GM21619 (cell line): ENCODE measurements around the gene ARHGDIA.
A peak's percentile ranks its signal among the peaks of the same experiment; 100 is the strongest.
"Not testable (repeated sequence)": the region's sequence is repeated elsewhere in the genome, so short reads cannot be mapped to it uniquely, and the experiment has no call there.

Experiments
- ATAC-seq: cut with Tn5 transposase; IDR thresholded peaks from one replicate; pipeline ENCODE4 v1.9.1; 2021; ENCODE audit not compliant: unreplicated experiment

ARHGDIA gene

GRCh38 chr17:81844887-81845286 lies 26.2 kb downstream of the ARHGDIA start:
- ATAC-seq = no peak

DNA sequence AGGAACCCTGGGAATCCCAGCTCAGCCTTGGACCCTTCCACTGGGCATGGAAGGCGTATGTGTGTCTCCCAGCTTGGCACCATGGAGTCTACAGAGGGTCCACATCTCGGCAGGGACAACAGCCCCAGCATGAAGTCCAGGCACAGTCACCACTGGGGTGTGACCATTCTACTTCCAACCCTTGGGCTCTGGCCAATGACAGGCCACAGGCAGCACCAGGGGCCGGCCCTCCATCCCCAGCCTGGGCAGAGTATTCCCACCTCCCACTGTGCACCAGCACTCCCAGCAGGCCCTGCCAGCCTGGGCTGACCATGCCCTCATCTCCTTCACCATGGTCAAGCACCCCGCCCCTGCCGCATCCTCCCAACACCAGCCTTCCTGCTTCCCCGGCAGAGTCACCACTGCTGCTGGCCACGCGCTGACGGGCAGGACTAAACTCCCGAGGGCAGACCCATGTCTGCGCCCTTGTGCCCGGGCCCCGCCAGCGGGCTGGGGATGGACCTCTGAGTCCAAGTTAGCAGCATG lies 26.7 kb downstream of the ARHGDIA start:
- no peak for ATAC-seq

DNA sequence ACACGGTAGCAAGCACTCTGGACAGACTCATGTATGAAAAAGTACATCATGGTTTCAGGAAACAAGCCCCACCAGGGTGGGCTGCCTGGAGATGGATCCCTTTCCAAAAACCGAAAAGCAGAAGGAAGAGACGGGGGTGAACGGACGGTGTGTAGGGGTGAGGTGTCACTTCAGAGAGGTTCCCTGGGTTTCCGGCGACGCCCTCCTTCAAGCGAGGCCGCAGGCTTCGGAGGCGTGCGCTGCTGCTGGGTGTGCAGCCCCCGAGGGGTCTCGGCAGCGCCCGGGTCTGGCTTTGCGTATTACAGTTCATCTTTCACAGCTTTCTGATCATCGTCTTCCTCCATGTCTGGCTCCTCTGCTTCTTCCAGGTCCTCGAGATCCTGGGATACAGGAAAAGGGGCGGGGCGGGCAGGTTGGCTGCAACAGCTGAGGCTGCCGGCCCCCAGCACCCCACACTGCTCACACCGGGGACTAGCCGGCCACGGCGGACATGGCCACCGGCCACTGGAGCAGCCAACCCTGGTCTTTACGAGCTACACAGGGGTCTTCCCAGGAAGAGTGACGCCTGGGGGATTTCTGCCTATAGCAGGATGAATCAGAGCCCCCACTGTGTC lies 27.3 kb downstream of the ARHGDIA start:
- no peak for ATAC-seq

GRCh38 chr17:81842725-81843504 lies 28.2 kb downstream of the ARHGDIA start:
- no peak for ATAC-seq

GRCh38 chr17:81842378-81842724 lies 28.8 kb downstream of the ARHGDIA start:
- ATAC-seq = no peak

GRCh38 chr17:81841866-81842265 lies 29.3 kb downstream of the ARHGDIA start:
- no peak for ATAC-seq

DNA sequence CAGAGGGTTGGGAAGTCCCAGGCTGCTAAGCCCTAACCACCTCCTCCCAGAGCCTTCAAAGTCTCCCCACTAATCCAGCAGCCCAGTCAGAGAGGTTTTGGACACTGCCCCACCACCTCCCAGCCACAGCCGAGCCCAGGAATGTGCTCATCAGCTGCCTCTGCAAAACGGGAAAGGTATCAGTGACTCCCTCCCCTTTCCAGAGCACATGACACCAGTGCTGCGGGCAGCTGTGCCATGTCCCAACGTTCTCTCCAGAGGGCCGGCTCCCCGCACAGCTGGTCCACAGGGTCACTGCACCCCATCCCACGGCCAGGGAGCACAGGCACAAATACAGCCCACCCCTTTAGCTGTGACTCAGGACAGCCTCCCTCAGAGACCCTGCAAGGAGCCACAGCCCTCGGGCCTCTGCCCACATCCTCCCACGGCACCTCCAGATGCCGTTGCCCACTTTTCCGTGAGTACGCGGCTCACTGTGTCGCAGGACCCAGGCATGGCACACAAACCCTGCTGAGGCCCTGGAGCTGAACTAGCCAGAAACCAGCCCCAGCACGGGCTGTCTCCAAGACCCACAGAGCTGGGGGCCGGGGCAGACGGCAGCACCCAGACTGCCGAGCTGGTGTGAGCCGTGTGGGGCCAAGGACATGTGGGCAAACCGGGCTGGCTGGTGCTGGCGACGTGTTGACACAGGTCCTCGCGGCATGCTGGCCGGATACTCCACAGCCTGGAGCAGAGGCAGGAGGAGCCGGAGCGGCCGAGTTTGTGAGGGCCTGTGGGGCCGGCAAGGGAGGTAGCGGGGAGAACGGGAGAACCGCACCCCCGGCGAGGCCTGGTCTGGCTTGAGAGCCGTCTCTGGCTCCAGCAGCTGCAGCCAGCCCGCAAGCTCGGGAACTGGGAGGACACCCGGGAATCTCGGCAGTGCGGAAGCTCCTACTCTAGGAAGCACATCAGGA lies 30.0 kb downstream of the ARHGDIA start:
- no peak for ATAC-seq

DNA sequence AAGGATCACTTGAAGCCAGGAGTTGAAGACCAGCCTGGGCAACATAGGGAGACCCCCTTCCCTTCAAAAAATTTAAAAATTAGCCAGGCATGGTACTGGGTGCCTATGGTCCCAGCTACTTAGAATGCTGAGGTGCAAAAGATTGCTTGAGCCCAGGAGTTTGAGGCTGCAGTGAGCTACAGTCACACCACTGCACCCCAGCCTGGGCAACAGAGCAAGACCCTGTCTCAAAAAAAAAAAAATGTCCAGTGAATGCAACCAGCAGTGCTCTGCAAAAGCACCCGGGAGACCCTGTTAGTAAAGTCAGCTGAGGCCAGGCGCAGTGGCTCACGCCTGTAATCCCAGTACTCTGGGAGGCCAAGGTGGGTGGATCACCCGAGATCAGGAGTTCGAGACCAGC lies 31.1 kb downstream of the ARHGDIA start:
- ATAC-seq = not testable (repeated sequence)

DNA sequence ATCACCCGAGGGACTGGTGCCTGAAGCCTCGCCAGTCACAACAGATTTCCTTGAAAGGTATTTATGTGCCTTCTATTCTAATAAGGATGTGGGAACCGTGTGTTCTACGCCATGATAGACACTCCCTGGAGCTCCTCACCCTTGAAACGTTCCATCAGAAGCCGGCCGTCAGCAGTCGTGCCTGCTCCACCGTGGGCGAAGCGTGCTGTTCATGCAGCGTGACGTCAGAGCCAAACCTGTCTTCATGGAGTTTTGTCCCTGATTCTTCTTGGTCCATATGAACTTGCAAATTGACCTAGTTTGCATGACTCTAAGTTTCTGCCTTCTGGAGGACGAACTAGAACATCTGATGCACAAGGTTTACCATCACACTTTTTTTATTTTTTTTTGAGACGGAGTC lies 31.8 kb downstream of the ARHGDIA start:
- no peak for ATAC-seq

DNA sequence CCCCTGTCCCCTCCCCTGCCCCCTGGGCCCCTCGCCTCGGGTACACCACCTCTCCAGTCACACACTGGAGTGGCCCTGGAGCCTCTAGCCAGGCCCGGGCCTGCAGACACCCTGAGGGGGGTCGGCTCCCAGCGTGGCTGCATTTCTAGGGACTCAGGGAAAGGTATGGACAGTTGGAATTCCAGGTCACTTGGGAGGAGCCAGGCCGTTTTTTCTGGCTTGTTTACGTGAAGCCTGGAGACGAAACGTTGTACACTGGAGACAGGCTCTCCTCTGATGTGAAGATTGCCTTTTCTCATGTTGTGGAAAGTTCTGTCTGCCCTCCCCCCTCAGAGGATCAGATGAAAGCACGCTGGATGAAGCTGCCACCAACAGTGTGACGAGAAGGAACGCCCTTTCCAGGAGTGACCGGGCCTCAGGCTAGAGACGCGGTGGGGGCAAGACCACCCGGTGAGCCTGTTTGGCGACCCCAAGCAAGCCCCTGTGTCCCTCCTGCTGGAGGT lies 32.3 kb downstream of the ARHGDIA start:
- no peak for ATAC-seq

GRCh38 chr17:81837641-81838040 lies 33.5 kb downstream of the ARHGDIA start:
- no peak for ATAC-seq

DNA sequence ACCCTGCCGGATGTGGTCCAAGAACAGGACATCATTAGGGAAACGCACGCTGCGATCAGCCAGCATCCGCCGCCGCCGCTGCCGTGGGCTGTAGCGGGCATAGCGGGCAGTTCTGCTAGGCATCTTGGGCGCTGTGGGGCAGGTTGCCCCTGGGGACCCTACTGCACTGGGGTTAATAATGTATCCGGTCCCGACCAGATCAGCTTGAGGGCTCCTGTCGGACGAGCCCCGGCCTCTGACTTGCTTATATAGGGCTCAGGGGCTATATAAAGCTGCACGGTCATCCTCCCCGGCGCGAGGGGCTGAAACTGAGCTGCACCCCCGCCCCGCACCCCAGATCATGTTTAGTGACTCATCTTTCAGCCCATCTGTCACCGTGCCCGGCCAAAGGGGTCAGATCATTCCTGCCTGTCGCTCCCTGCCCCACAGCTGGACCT lies 36.3 kb downstream of the ARHGDIA start, which contains the start of gene PPP1R27:
TSS of gene PPP1R27 (minus strand) at position 220 of the 437 bp plus-strand sequence. CDS start at position 123, 97 bp downstream.
- ATAC-seq = no peak

- no peak for ATAC-seq
Observed at GRCh38 chr17:81833921-81834830, 37.0 kb downstream of the ARHGDIA start.

DNA sequence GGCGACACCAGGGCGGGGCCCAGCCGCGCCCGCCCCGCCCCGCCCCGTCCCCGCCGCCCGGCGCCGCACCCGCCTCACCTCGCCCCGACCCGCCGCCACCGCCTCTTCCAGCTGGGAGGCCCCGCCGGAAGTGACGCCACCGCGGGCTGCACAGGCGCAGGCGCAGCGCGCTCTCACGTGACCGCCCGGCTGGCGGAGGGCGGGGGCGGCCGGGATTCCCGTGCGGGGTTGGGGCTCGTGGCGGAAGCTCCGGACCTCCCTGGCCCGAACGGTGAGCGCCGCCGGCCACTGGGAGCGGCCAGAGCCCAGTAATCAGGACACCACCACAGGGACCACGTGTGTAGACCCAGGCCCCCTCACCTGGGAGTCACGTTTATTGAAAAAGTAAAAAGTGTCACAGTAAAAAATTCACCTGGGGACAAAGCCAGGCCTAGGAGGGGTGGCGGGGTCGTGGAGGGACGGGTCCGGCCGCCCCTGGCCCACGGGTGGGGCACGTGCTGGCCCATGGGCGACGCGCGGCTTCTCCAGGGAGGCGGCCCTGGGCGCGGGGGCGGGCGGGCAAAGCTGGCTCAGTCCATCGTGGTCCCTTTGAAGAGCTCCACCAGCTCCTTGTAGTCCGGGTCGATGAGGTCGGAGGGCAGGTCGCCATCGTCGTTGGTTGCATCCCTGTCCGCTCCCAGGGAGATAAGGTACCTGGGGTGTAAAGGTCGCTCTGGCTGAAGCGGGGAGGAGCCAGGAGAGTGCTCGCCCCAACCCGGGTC lies 37.8 kb downstream of the ARHGDIA start, which contains the start of gene MCRIP1:
TSS of gene MCRIP1 (minus strand) at position 132 of the 761 bp plus-strand sequence. CDS start 8,785 bp downstream, outside the sequence.
- peak; percentile 9 for ATAC-seq

- ATAC-seq = peak; percentile 62
Observed at GRCh38 chr17:81832608-81833159, 38.5 kb downstream of the ARHGDIA start.

- no peak for ATAC-seq
Observed at GRCh38 chr17:81831957-81832607, 39.1 kb downstream of the ARHGDIA start.

DNA sequence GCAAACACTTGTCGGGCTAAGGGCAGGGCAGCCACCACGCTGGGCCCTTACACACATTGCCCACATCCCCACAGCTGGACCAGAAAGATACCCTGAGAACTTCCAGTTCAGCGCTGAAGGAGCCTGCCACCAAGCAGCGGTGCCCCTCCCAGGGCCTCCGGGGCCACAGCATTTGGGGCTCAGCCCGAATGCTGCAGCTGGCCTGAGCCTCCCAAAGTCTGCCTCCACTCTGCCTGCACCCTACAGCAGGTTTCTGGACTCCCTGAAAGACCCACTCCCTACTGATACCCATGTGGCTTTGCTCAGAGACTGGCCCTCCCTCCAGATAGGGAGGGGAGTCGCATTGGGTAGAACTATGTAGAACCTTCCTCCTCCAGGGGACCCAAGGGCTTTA lies 39.6 kb downstream of the ARHGDIA start:
- no peak for ATAC-seq

- ATAC-seq = no peak
Observed at GRCh38 chr17:81829858-81830257, 41.3 kb downstream of the ARHGDIA start.
